Fibroblast of villous mesenchyme (primary cell): ENCODE results near the gene PPM1J. TPM values are rescaled to one million over a fixed set of nuclear protein-coding genes. Genes with fewer than 3 reads are reported as not detected.

ENCODE experiments used
- DNase-seq: peaks from one replicate; pipeline ENCODE4 v3.0.0-alpha.2; 2010; ENCODE audit warnings: low read depth
- H3K4me3 ChIP-seq: 2 replicates; pipeline ENCODE4 v1.5.1; 2011; ENCODE audit warnings: low read depth, mild to moderate bottlenecking, low read length
- total RNA-seq: library from RNA; depleted of rRNA; stranded (reverse); fragments of >200 nt; gene quantifications from 2 replicates; pipeline ENCODE4 v1.2.3, GENCODE V29; 2012
- TF ChIP-seq, protein P1 (sequence below): IDR thresholded peaks from 2 replicates; pipeline ENCODE4 v1.5.1; 2012; ENCODE audit warnings: low read depth, mild to moderate bottlenecking, low read length; ENCODE audit not compliant: insufficient read depth

Gene PPM1J
- total RNA-seq, 1 donor = 0.43 TPM

GRCh38 chr1:112702067-112702395 lies 13.1 kb downstream of the PPM1J start:
- TF ChIP-seq, protein P1, sequence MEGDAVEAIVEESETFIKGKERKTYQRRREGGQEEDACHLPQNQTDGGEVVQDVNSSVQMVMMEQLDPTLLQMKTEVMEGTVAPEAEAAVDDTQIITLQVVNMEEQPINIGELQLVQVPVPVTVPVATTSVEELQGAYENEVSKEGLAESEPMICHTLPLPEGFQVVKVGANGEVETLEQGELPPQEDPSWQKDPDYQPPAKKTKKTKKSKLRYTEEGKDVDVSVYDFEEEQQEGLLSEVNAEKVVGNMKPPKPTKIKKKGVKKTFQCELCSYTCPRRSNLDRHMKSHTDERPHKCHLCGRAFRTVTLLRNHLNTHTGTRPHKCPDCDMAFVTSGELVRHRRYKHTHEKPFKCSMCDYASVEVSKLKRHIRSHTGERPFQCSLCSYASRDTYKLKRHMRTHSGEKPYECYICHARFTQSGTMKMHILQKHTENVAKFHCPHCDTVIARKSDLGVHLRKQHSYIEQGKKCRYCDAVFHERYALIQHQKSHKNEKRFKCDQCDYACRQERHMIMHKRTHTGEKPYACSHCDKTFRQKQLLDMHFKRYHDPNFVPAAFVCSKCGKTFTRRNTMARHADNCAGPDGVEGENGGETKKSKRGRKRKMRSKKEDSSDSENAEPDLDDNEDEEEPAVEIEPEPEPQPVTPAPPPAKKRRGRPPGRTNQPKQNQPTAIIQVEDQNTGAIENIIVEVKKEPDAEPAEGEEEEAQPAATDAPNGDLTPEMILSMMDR = no peak
- DNase-seq = peak; percentile 5
- no peak overlapping the region for H3K4me3 ChIP-seq

GRCh38 chr1:112701227-112702066 lies 13.7 kb downstream of the PPM1J start:
- TF ChIP-seq, protein P1 = no peak
- DNase-seq = no peak
- no peak overlapping the region for H3K4me3 ChIP-seq

DNA sequence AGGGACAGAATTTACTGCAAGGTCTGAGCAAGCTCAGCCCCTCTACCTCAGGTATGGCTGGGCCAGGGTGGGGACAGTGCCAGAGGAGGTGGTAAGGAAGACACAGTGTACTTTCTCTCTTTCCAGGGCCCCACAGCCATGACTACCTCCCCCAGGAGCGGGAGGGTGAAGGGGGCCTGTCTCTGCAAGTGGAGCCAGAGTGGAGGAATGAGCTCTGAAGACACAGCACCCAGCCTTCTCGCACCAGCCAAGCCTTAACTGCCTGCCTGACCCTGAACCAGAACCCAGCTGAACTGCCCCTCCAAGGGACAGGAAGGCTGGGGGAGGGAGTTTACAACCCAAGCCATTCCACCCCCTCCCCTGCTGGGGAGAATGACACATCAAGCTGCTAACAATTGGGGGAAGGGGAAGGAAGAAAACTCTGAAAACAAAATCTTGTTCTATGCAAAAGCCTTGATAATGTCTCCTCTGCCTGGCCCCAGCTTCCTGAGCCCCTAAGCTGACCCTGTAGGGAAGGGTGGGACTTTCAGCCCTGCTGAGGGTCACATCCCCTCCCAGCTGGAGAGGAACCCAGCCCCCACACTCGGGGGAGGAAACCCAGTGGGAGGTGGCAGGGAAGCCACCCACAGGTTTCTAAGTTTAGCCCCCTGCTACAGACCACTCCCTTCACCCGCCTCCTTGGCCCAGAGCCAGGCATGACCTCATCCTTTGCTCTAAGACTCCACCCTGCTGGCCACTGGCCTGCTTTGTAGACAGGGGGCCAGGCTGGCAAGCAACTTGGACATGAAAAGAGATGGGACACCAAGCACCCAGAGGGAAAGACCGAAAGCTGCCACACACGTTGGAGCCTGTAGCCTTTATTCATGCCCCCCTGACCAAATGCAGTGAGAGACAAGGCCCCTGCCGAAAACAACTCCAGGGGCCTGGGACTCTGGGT lies 14.6 kb downstream of the PPM1J start:
- TF ChIP-seq, protein P1 = peak; percentile 17
- H3K4me3 ChIP-seq = no peak overlapping the region
- DNase-seq = peak; percentile 97

DNA sequence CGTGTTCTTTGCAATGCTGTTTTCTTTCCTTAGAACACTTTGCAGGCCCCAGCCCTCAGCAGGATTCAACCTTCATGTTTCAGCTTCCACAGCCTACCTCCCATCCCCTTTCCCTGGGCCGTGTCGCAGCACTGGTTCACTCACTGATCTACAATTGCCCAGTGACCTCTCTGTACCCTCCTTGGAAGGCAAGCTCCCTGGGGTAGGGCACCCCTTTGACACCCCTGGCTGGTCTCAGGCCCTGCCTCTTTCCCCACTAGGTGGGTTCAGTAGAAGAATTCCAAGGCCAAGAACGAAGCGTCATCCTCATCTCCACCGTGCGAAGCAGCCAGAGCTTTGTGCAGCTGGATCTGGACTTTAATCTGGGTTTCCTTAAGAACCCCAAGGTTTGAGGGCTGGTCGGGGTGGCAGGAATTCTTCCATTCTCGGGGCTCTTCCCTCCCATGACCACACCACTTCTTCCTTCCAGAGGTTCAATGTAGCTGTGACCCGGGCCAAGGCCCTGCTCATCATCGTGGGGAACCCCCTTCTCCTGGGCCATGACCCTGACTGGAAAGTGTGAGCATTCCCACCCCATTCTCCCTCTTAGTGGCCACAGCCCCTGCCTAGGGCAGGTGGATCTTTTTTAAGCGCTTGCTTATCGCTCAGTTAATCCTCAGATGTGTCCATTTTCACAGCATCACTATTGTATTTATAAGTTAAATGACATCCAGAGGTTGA lies 15.5 kb downstream of the PPM1J start:
- no peak for DNase-seq
- no peak overlapping the region for H3K4me3 ChIP-seq
- TF ChIP-seq, protein P1 = no peak

DNA sequence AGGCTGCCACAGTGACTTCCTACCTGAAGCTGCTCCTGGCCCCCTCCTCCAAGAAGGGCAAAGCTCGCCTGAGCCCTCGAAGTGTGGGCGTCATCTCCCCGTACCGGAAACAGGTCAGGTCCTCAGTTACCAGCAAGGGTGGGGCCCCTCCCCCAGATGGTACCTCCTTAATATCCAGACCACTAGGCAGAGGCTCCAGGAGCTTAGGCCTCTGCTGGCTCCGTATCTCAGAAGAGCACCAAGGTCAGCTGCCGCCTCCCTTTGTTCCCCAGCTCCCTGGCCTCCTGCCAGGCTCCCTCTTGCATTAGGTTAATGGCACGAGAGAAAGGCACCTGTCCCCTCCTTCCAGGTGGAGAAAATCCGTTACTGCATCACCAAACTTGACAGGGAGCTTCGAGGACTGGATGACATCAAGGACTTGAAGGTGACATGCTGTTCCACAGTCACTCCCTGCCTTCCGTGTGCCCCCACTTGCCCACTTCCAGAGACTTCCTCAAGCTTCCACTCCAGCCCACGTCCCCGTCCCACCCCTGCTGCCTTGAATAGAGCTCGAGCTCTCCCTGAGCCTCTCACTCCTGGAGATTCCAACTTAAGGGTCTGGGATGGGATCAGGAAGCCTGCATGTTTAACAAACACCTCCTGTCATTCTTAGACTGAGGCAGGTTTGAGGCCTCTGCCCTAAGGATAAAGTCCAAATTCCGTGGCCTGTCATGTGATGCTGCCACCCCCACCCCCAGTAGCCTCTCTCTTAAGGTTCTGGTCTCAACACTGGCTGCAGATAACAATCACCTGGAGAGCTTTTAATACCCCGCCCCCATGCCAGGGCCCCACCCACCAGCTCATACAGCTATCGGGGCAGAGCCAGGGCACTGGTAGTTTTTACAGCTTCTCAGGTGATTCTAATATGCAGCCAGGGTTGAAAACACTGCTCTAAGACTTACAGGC lies 16.5 kb downstream of the PPM1J start:
- TF ChIP-seq, protein P1 = no peak
- no peak for DNase-seq

More for the DNA sequence above, 16.5 kb downstream of the PPM1J start:
- no peak overlapping the region for H3K4me3 ChIP-seq
